ENCODE results near the gene CNTN5.

GRCh38 chr11:100229086-100229485 is 1208.3 kb downstream of the CNTN5 start:
- TF ChIP-seq FOXM1 (IDR thresholded peaks at IDR 0.05; ENCODE audit: low read depth, low read length) = no peak
- TF ChIP-seq, protein P1, sequence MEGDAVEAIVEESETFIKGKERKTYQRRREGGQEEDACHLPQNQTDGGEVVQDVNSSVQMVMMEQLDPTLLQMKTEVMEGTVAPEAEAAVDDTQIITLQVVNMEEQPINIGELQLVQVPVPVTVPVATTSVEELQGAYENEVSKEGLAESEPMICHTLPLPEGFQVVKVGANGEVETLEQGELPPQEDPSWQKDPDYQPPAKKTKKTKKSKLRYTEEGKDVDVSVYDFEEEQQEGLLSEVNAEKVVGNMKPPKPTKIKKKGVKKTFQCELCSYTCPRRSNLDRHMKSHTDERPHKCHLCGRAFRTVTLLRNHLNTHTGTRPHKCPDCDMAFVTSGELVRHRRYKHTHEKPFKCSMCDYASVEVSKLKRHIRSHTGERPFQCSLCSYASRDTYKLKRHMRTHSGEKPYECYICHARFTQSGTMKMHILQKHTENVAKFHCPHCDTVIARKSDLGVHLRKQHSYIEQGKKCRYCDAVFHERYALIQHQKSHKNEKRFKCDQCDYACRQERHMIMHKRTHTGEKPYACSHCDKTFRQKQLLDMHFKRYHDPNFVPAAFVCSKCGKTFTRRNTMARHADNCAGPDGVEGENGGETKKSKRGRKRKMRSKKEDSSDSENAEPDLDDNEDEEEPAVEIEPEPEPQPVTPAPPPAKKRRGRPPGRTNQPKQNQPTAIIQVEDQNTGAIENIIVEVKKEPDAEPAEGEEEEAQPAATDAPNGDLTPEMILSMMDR (IDR thresholded peaks at IDR 0.05 in 2 of 3, conservative IDR thresholded peaks at IDR 0.05 in 1 of 3; ENCODE audit: control insufficient read depth in 2 of 3, extremely low read depth in 1 of 3, insufficient read depth in 1 of 3, low read depth in 3 of 3, low read length in 3 of 3) = no peak
- no peak for TF ChIP-seq NR2C1 (IDR thresholded peaks at IDR 0.05)
